Right hindlimb (tissue), 1 donor: ENCODE results near the gene STK40.

ENCODE experiments used
- DNase-seq: peaks from one replicate; pipeline ENCODE4 v3.0.0-alpha.2; 2018

The STK40 gene

GRCh38 chr1:36397378-36398230 is 11.9 kb upstream of the STK40 start, which contains the start of gene LSM10:
Gene LSM10, minus strand, starts transcription at chr1:36397908. Its CDS starts 3,779 bp downstream, at chr1:36394129.
- peak; percentile 97 for DNase-seq

GRCh38 chr1:36397083-36397377 is 11.3 kb upstream of the STK40 start:
- DNase-seq = no peak

GRCh38 chr1:36396359-36396758 is 10.6 kb upstream of the STK40 start:
- DNase-seq = no peak

DNA sequence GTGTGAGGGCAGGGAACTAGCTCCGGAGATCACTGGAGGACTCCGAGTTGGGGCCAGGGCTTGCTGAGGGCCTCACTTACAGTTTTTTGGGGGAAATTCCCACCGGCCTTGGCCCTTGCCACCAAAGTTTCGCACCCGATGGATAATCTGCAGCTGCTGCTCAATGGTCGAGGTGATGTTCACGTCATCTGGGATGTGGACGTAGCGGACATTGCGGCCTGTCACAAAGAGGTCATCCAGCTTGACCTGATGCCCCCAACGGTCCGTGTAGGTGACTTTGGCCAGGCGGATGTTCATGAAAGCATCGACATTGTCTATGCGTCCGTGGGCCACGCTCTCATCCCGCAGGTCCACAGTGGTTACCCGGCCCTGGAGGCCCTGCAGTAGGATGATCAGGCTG is 8.0 kb upstream of the STK40 start:
- DNase-seq = no peak

GRCh38 chr1:36392836-36393235 is 7.1 kb upstream of the STK40 start:
- DNase-seq = no peak

DNA sequence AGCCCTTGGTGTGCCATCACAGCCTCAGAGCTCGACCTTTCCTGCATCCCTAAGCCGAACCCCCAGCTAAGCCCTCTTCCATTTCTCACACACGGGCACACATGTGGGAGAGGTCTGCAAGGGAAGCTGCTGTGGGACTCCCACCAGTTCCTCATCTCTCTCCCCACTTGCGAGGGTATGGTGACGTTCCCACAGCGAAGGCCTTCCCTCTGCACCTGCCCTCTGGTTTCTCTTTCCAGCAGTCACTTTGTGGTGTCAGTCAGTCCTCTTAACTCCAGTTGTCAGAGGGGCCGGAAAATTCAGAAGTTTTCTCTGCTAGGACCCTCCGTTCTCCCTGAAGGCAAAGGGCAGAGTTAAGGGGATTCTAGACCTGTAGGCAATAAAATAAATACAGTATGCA is 5.5 kb upstream of the STK40 start:
- DNase-seq = no peak

- DNase-seq = no peak
Measured at GRCh38 chr1:36390411-36390810, 4.7 kb upstream of the STK40 start.

GRCh38 chr1:36389999-36390398 is 4.3 kb upstream of the STK40 start:
- no peak for DNase-seq

DNA sequence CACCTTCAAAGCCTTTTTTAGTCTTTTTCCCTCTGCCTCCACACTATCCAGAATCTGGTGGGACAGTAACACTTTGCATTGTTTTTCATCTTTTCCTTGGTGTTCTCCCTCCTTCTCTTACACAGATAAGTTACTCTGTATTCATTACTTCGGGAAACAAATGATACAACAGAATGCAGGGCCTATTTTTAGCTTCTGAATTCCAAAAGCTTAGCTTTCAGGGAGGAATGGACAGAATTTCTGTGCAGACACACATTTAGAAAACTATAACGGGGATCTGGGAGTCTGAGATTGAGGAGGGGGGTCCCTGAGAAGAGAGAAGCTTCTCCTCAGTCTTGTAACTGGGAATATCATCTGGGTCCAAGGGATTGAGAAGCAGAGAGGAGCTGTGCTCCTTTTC is 3.5 kb upstream of the STK40 start:
- no peak for DNase-seq

GRCh38 chr1:36387141-36387949 is 1.6 kb upstream of the STK40 start:
- no peak for DNase-seq

DNA sequence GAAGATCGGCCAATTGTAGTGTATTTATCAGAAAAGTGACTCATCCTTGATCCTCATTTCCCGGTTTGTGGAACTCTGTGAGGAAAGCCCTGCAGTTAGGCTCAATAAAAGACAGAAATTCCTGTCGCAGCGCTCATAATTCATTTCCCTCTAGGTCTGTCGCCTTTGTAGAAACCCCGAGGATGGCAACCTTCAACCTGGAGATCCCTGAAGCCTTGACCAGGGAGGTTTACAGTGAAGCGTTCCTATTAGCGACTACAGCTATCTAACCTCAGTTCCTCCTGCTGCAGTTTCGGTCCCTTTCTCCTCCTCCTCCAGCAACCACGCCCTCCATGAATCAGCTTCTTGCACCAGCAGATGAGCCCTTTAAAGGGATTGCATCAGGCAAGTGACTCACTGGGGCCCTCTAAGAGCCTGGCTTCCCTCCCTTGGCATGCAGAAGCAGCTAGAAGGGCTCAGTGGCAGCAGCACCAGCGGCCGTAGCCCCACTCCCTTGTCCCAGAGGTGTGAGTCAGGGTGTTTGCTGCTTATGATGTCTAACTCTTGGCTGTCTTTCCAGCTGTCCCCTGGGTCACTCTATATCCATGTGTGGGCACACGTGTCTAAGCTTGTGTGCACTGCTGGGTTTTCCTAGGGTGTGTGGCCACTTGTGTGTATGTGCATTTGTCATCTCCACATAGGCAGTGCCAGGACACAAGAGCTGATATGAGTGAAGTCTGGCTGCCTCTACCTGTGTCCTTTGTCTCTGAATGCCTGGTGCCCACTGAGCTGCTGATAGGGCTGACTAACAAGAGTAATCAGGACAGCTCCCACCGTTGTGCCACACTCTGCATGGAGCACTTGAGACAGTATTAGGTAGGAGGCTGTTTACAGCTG is 779 bp upstream of the STK40 start:
- peak; percentile 90 for DNase-seq

DNA sequence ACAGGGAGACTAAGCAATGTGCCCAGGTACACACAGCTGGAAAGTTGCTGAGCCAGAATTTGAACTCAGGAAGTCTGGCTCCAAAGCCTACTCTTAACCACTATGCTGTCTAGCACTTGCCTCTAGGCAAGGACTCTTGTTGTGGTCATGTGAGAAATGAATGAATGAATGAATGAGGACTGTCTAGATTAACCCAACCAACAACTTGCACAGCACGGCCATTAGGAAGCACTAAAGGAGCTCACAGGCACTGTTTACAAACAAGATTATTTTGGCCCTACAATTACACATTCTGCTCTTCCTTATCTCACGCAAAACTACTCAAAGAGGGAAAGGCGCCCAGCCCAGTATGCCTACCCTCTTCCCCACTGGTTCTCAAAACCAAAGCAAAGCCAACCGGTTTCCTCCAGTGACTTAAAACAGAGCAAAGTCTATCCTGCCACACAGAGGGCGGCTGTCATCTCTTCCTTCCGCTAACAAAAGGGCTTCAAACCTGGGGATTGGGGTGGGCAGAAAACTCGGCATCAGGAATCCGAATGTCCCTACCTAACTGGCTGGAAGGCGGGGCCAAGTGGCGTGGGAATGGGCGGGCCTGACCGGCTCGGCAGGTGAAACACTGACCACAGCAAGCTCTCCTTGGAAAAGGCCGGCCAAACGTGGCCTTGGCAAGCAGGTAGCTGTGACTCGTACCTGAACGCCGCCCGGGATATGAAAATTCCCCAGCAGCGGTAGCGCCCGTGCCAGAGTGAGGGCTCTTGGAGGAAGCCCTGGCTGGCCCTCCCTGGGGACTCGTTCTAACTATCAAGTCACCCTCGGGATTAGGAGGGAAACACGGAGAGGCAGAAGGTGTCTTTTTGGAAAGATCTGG is 948 bp downstream of the STK40 start:
- DNase-seq = peak; percentile 46

DNA sequence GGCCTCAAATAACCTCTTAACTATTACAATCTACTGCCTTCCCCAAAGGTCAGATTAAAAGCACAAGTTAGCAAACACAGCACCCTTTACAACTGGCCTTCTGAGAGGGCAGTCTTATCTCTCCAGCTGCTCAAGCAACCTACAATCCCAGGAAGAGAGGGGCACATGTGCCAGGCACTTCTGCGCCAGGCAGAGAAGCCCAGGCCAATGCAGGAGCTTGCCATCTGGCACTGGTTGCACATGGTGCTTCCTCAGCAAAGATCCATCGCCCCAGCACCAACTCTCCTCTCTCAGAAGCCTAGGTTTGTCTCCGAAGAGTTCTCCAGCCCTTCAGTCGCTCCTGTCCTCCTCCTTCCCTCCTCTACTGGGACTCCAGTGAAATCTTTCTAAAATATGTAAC is 2.5 kb downstream of the STK40 start:
- no peak for DNase-seq

DNA sequence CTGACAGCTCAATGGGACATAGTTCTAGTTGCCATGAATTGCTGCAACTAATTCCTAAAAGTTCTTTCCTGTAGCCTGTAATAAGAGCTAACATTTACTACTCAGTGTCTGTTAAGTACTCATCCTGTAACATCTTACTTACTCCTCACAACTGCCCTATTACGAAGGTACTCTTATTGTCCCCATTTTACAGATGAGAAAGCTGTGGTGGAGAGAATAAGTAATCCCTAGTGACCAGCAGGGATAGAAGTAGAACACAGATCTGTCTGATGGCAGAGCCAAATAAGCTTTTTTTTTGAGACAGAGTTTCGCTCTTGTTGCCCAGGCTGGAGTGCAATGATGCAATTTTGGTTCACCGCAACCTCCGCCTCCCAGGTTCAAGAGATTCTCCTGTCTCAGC is 3.1 kb downstream of the STK40 start:
- no peak for DNase-seq

DNA sequence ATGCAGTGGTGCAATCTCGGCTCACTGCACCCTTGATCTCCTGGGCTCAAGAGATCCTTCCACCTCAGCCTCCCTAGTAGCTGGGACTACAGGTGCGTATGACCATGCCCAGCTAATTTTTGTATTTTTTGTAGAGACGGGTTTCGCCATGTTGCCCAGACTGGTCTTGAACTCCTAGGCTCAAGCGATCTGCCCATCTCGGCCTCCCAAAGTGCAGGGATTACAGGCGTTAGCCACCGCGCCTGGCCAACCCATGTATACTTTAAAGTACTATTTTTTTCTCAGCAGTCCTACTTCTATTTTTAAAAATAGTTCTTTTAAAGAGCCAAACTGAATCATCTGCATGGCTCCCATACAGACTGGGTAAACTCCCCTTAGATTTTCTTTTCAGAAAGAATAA is 3.5 kb downstream of the STK40 start:
- DNase-seq = no peak

DNA sequence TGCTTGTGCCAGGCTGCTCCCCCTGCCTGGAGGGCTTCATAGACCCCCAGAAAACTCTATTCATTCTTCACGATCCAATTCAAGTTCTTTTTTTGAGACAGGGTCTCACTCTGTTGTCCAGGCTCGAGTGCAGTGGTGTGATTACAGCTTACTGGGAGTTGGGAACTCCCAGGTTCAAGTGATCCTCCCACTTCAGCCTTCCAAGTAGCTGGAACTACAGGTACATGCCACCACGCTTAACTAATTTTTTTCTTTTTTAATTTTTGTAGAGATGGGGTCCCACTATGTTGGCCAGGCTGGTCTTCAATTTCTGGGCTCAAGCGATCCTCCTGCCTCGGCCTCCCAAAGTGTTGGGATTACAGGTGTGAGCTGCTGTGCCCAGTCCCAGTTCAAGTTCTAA is 4.3 kb downstream of the STK40 start:
- DNase-seq = no peak

DNA sequence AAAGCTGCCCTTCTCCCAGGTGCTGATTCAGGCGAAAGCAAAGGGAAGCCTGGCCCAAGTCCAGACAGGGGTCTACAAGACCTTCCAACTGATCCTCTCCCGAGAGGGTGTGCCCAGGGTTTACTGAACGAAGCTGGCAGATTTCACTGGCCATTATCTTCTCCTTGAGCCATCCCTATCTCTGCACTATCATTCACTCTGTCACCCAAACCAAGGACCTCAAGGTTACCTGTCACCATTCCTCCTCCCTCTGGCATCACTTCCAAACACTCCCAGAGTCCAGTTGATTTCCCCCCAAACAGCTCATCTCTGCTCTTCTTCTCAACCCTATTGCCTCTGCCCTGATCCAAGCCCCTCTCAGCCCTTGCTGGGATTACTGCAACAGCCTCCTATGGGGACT is 4.9 kb downstream of the STK40 start:
- no peak for DNase-seq

GRCh38 chr1:36380143-36380619 is 5.5 kb downstream of the STK40 start:
- no peak for DNase-seq

DNA sequence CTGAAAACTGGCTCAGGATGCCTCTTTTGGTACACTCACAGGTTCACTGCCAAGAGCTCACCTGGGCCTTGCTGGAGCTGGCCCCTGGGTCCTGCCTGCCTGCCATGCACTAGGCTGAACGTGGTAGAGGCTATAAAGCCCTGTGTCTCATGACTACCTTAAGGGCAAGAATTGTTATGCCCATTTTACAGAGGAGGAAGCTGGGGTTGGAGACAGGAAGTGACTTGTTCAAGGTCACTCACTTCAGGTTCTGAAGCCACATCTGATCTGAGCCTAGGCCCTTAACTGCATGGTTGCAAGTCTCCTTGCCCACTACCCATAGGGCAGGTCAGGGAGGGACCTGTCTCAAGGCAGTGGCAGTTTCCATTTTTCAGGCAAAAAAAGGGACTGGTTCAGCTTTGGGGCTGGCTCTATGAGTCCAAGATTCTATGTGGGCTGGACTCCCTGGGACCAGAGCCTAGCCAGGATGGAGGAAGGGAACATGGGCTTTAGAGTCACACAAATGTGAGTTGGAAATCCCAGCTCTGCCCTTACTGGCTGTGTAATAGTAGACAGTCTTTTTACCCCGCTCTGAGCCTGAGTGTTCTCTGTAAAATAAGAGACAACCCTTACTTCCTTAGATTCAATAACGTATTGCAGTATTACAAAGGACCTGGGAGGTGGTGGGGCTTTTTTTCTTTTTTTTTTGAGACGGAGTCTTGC is 7.8 kb downstream of the STK40 start:
- DNase-seq = no peak

- no peak for DNase-seq
Measured at GRCh38 chr1:36372617-36373016, 13.1 kb downstream of the STK40 start.

- peak; percentile 83 for DNase-seq
Measured at GRCh38 chr1:36369061-36369861, 16.5 kb downstream of the STK40 start.
